NCI-H187 treated with DMSO at 0.1 percent for 48 hours (cell line): Measurements from ENCODE around the gene ADAMTS10.
"Not testable (repeated sequence)": the region's sequence is repeated elsewhere in the genome, so short reads cannot be mapped to it uniquely, and the experiment has no call there.

ENCODE experiments used
- DNase-seq: peaks from one replicate; lab custom pipeline; 2025; lab: John Stamatoyannopoulos, UW

Gene ADAMTS10

GRCh38 chr19:8626842-8627241 is 16.3 kb upstream of the ADAMTS10 start:
- no peak for DNase-seq

- not testable (repeated sequence) for DNase-seq
Observed at GRCh38 chr19:8622886-8623285, 12.4 kb upstream of the ADAMTS10 start.

DNA sequence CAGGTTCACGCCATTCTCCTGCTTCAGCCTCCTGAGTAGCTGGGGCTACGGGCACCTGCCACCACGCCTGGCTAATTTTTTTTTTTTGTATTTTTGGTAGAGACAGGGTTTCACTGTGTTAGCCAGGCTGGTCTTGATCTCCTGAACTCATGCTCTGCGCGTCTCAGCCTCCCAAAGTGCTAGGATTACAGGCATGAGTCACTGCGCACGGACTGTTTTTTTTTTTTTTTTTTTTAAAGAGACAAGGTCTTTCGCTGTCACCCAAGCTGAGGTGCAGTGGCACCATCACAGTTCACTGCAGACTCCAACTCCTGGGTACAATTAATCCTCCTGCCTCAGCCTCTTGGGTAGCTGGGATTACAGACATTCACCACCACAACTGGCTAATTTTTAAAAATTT is 8.2 kb upstream of the ADAMTS10 start:
- DNase-seq, result no peak

DNA sequence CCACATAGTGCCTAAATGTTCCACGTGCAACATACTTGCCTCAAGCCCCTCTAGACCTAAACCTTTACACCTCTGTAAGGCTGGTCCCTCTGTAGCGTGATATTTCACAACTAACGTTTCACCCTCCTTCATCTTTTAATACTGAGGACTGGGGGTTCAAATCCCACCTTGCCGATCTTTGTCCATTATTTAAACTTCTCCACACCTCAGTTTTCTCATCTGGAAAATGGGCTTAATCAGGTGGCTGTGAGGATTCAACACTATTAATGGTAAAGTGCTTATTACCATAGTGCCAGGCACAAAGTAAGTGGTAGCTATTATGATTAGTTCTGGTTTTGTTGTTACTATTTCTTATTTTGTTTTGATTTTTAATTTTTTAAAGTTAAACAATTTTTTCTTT is 7.5 kb upstream of the ADAMTS10 start:
- no peak for DNase-seq

DNA sequence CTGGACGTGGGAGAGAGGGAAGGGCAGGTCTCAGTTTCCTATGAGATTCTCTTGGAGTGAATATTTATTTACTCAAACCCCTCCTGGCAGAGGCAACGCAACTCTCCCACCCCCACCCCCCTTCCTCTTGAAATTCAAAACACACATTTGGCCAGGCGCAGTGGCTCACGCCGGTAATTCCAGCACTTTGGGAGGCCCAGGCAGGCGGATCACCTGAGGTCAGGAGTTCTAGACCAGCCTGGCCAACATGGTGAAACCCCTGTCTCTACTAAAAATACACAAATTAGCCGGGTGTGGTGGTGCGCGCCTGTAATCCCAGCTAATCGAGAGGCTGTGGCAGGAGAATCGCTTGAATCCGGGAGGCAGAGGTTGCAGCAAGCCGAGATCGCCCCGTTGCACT is 6.8 kb upstream of the ADAMTS10 start:
- not testable (repeated sequence) for DNase-seq

GRCh38 chr19:8616861-8617260 is 6.3 kb upstream of the ADAMTS10 start:
- no peak for DNase-seq

DNA sequence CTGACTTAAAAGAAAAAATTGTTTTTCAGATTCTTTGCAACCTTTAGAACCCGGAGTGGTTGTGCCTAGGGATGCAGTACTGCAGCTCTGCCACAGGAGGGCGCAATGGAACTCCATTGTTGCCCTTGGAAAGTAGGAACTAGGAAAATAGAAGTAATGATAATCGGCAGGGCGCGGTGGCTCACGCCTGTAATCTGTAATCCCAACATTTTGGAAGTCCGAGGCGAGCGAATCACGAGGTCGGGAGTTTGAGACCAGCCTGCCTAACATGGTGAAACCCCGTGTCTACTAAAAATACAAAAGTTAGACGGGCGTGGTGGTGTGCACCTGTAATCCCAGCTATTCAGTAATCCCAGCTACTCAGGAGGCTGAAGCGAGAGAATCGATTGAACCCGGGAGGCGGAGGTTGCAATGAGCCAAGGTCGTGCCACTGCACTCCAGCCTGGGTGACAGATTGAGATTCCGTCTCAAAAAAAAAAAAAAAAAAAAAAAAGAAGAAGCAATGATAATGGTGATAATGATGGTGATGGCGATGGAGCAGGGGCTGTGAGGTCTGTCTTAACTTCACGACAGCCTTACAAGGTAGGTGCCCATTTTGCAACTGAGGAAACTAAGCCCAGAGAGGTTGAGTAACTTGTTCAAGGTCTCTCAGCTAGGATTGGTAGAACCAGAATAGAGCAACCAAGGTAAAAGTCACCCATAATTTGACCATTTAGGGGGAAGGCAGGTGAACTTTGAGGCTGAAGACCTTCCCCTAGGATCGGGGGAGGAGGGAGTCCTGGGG is 5.5 kb upstream of the ADAMTS10 start:
- DNase-seq, result no peak

DNA sequence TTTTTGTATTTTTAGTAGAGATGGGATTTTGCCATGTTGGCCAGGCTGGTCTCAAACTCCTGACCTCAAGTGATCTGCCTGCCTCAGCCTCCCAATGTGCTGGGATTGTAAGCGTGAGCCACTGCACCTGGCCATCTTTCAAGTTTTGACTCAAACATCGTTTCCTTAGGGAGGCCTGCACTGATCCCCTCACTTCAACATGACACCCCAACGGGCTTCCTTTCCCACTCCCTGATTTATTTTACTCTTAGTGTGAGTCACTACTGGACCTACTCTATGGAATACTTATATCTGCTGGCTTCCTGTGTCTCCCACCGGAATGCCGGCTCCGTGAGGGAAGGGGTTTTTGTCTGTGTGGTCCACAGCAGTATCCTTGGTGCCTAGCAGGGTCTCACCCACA is 4.5 kb upstream of the ADAMTS10 start:
- DNase-seq, result no peak

GRCh38 chr19:8614455-8614854 is 3.9 kb upstream of the ADAMTS10 start:
- DNase-seq, result no peak

- no peak for DNase-seq
Observed at GRCh38 chr19:8612807-8613171, 2.3 kb upstream of the ADAMTS10 start.

DNA sequence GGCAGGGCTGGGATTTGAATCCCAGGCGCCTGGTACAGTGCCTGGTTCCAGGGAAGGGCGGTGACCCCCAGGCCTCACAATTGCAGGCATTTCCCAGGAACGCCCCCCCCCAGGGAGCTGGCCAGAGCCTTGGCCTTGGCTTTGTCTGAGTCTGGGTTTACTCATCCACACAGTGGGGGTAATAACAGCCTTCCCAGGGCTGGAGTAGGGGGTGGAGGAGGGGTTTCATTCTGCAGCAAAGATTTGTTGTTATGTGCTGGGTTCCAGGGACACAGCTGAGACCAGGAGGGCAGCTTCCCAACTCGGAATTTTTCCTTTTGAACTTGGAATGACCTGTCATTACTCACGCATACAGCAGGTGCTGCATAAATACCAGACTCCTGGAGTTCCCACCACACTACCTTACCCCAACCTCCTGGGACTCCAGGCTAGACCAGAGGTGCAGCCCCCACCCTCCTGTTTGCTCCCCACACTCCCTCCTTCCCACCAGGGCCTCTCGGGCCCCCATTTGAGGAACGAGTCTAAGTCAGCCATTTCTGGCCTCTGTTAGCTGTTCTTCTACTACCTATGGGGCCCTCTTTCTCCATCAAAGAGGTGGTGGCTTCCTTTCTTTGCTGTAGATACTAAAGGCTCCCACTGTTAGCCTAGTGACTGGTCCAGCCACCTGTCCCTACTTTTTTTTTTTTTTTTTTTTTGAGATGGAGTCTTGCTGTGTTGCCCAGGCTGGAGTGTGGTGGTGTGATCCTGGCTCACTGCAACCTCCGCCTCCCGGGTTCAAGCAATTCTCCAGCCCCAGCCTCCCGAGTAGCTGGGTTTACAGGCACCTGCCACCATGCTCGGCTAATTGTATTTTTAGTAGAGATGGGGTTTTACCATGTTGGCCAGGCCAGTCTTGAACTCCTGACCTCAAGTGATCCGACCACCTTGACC is 1.6 kb upstream of the ADAMTS10 start:
- no peak for DNase-seq

DNA sequence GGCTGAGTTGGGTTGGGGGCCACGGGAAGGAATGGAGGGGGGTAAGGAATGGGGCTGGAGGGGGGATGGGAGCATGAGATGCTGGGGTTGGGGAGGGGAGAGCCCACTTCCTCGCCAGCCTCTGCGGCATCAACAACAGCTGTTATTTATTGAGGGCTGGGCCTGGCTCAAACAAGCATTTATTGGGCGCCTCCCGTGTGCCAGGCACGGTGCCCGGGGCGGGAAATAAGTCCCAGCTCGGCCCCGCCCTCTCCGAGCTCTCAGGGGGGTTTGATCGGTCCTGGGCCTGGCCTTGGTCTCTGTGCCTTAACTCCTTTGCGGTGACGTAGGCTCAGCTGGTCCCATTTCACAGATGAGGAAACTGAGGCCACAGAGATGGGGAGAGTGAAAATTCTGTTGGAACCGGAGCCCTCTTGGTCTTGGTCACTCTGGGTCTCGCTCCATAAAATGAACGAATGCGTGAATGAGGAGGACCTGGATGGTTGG is 919 bp upstream of the ADAMTS10 start:
- no peak for DNase-seq

DNA sequence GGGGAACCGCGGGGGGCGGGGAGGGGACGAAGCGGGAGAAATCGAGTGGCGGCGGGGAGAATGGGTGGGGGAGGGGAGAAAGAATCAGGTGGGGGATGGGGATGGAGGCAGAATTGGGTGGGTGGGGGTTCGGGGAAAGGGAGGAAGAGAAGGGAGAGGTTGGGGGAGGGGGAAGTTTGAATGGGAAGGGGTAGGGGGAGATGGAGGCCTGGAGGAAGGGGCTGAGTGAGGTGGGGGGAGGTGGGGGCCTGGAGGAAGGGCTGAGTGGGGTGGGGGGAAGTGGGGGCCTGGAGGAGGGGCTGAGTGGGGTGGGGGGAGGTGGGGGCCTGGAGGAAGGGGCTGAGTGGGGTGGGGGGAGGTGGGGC is 403 bp upstream of the ADAMTS10 start:
- DNase-seq, result no peak

DNA sequence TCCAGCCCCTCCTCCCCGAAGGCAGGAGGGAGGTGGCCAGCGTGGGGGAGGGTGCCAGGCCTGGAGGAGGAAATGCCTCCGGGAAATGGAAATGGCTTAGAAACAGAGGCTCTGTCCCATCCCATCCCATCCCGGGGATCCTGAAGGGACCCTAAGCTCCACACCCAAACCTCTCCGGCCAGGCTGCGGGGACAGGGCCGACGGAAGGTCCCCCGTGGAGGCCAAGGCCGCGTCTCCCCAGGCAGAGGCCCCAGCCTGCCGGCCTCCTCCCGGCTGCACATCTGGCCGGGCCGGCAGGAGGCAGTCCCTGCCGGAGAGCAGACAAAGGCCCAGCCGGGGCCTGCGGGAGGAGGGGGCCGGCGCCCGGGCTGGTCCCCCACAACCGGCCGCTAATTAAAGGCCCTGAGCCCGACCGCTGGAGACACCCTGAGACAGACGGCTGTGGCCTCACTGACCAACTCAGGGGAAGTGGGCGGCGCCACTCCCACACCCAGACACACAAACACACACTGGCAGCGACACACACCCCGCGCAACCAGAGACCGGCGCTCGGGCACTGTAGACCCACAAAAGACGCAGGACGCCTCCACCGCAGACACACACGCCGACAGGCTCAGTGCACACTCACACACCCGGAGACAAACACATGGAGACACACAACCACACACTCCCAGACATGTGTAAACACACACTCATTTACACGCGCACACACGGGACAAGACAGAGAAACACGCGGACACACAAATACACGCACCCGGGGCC is 1.1 kb downstream of the ADAMTS10 start:
- no peak for DNase-seq

- DNase-seq, result no peak
Observed at GRCh38 chr19:8608941-8609278, 1.6 kb downstream of the ADAMTS10 start.

- DNase-seq, result no peak
Observed at GRCh38 chr19:8607386-8607785, 3.1 kb downstream of the ADAMTS10 start.

GRCh38 chr19:8605514-8605913 is 5.0 kb downstream of the ADAMTS10 start:
- DNase-seq, result no peak

DNA sequence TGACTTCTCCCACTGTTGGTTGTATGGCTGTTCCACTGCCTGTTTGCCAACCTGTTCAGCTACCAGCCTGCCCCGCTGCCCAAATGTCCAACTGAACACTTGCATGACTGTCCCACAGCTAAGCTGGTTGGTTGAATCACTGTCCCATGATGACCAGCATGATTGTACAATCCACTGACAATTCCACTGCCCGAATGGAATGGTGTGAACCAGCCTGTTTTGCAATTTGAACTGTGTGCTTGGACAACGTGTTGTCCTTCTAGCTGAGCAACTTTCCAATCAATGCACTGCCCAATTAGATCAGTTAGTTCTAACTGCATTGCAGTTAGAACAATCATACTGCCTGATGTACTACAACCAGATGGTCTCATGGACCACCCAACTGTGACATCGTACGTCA is 8.7 kb downstream of the ADAMTS10 start:
- no peak for DNase-seq

DNA sequence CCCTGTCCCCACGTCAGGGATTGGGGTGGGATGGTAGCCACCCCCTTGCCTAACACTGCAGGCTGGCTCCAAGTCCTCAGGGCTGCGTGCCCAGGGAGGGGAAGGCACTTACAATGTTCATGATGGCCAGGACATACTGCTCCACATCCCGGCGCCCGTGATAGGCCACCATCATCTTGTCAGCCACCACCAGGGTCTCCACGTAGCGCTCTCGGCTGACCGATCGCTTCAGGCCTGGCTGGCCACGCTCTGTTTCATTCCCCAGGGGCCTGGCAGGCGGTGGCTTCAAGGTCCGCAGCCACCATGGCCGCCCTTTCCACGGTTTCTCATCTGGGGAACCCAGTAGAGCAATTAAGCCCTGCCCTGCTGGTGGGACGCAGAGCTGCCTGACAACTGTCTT is 9.7 kb downstream of the ADAMTS10 start:
- DNase-seq, result no peak

DNA sequence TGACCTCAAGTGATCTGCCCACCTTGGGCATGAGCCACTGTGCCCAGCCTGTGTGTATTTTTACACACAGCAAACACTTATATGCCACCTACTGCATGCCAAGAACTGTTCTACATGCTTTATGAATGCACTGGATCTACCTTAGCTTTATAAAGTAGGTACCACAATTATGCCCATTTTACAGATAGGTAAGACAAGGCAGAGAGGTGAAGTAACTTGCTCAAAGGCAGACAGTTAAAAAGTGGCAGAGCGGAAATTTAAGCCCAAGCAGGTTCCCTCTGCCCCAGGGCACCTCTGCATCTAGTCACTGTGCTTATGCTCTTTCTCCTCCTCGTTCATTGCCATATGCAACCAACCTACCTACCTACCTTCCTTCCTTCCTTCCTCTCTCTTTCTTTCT is 10.5 kb downstream of the ADAMTS10 start:
- DNase-seq, result no peak

DNA sequence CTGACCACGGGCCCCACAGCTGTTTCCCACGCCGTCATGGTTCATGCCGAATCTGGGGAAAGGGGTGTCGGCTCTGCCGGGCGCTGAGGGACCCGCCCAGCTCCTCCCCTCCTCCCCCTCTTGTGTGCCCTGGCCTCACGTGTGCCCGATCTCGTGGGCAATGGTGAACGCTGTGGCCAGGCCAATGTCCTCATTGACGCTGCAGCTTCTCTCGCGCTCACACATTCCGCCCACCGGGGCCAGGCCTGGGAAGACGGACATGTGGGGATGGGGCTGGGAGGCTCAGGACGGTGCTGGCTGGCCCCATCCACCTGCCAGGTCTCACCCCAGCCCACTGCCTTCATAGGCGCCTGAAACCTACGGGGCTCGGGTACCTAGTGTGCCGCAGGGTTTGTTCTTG is 14.3 kb downstream of the ADAMTS10 start:
- DNase-seq, result no peak

DNA sequence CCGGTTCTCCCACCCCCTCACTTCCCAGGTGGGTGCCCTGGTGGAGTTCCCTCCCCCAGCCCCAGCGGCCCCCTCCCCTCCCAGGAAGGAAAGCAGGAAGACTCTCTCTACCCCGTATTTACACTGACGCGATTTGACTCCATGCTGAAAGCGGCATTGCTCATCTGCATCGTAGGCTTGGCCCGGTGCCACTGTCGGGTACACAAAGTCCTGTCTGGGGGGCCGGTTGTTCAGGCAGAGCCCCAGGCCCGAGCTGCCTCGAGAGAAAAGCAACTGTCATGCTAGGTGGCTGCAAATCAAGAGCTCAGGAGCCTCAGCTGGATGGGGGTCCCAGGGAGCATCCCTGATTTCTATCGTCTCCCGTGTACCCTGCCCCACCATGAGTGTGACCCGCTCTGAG is 14.9 kb downstream of the ADAMTS10 start:
- DNase-seq, result no peak

- DNase-seq, result no peak
Observed at GRCh38 chr19:8593931-8594330, 16.6 kb downstream of the ADAMTS10 start.
